Body of pancreas (tissue), 4 donors: ENCODE results near the gene CLDN14.

ENCODE experiments used
- CTCF ChIP-seq, 7 experiments: fragments of 450-650 bp in 4 of 7; fragments of 200-600 bp in 3 of 7; sonication (generic) in 3 of 7; IDR thresholded peaks; one replicate each; pipeline ENCODE4 v1.5.1; 2016 to 2019; ENCODE audit warnings: antibody characterized with exemption in 7 of 7
- POLR2A ChIP-seq, 3 donors: fragments of 450-650 bp; IDR thresholded peaks; one replicate each; pipeline ENCODE4 v1.6.1; 2016; ENCODE audit warnings: antibody characterized with exemption in 3 of 3, mild to moderate bottlenecking in 2 of 3

GRCh38 chr21:36508948-36509347, 29.0 kb upstream of the CLDN14 start:
- TF ChIP-seq CTCF (IDR thresholded peaks at IDR 0.05) (no peak), POLR2A (IDR thresholded peaks at IDR 0.05) (no peak)
